HCT116 (cell line): ENCODE results near the gene SARM1. TPM values are rescaled to one million over a fixed set of nuclear protein-coding genes. Genes with fewer than 3 reads are reported as not detected.

ENCODE experiments used
- ATAC-seq: fragments of 200-7000 bp; cut with Tn5 transposase; 2 replicates; pipeline ENCODE4 v1.9.1; 2020; ENCODE audit warnings: mild to moderate bottlenecking, moderate library complexity
- BruUV-seq: library from RNA; stranded (reverse); fragments of 400-500 nt; replicated peaks from 2 replicates; lab custom pipeline; 2021; lab: Mats Ljungman, UMichigan
- CTCF ChIA-PET: fragments of 300-600 bp; sonication (Branson Sonifier 250); formaldehyde crosslinking; loops from one replicate; lab custom pipeline; 2021; ENCODE audit warnings: antibody characterized with exemption; lab: Charles Lee
- POLR2A ChIA-PET: fragments of 300-600, 350-600 bp; sonication (Branson Sonifier 250); formaldehyde crosslinking; loops from one replicate; lab custom pipeline; 2021; ENCODE audit warnings: antibody characterized with exemption; lab: Charles Lee
- RAD21 ChIA-PET, 2 experiments: fragments of 300-600 bp; sonication (Branson Sonifier 250); formaldehyde crosslinking; loops; one replicate each; lab custom pipeline; 2023; ENCODE audit warnings: low total read pairs in 2 of 2; ENCODE audit not compliant: uncharacterized antibody in 2 of 2, unreplicated experiment in 2 of 2, low non-redundant PET in 1 of 2; lab: Charles Lee
- DNase-seq: peaks from one replicate; pipeline ENCODE4 v3.0.0-alpha.2; 2010; ENCODE audit warnings: low read depth, low spot score
- H2AFZ ChIP-seq: fragments of 200-600 bp; shearing (Covaris generic), sonication (generic); 2 replicates; pipeline ENCODE4 v1.6.1; 2017; ENCODE audit warnings: low read depth, mixed run types, mixed read lengths, antibody characterized with exemption, low read length; ENCODE audit not compliant: poor library complexity, severe bottlenecking
- H3K27ac ChIP-seq: 2 replicates; pipeline ENCODE4 v1.5.1; 2012; ENCODE audit warnings: low read depth, low read length
- H3K27me3 ChIP-seq: fragments of 200-600 bp; sonication (generic); 2 replicates; pipeline ENCODE4 v1.6.1; 2016; ENCODE audit warnings: mixed run types, low read length, mixed read lengths; ENCODE audit not compliant: insufficient read depth
- H3K36me3 ChIP-seq, 2 experiments: fragments of 200-500 bp in 1 of 2; fragments of 200-600 bp in 1 of 2; sonication (Bioruptor generic) in 1 of 2; sonication (generic) in 1 of 2; 2 replicates each; pipeline versions ENCODE4 v1.5.1 to v1.6.1; 2014 to 2016; ENCODE audit warnings: low read length in 2 of 2, inconsistent platforms in 1 of 2, mixed read lengths in 1 of 2, mixed run types in 1 of 2; ENCODE audit not compliant: insufficient read depth in 2 of 2, control insufficient read depth in 1 of 2
- H3K4me1 ChIP-seq, 2 experiments: fragments of 200-600 bp in 1 of 2; sonication (generic) in 1 of 2; 2 replicates each; pipeline versions ENCODE4 v1.5.1 to v1.6.1; 2012 to 2017; ENCODE audit warnings: low read length in 2 of 2, inconsistent platforms in 1 of 2, mild to moderate bottlenecking in 1 of 2, mixed read lengths in 1 of 2, mixed run types in 1 of 2, moderate library complexity in 1 of 2; ENCODE audit not compliant: insufficient read depth in 2 of 2, control insufficient read depth in 1 of 2
- H3K4me2 ChIP-seq: fragments of 200-600 bp; sonication (generic); 2 replicates; pipeline ENCODE4 v1.6.1; 2017; ENCODE audit warnings: mixed run types, low read length, mixed read lengths
- H3K4me3 ChIP-seq, 2 experiments: fragments of 200-600 bp in 1 of 2; sonication (generic) in 1 of 2; replicated peaks in 1 of 2; 2 replicates each; pipeline ENCODE4 v1.5.1; 2011 to 2016; ENCODE audit warnings: low read length in 2 of 2, control low read depth in 1 of 2, low read depth in 1 of 2, mild to moderate bottlenecking in 1 of 2, mixed read lengths in 1 of 2, mixed run types in 1 of 2
- H3K79me2 ChIP-seq: fragments of 200-600 bp; sonication (generic); 2 replicates; pipeline ENCODE4 v1.6.1; 2017; ENCODE audit warnings: mild to moderate bottlenecking, mixed run types, low read length, moderate library complexity, mixed read lengths; ENCODE audit not compliant: insufficient read depth
- H3K9ac ChIP-seq: fragments of 200-600 bp; sonication (generic); 2 replicates; pipeline ENCODE4 v1.6.1; 2016; ENCODE audit warnings: low read length, mixed read lengths
- H3K9me2 ChIP-seq: fragments of 200-600 bp; sonication (generic), shearing (Covaris generic); 2 replicates; pipeline ENCODE4 v1.6.1; 2017; ENCODE audit warnings: mixed run types, mild to moderate bottlenecking, moderate library complexity; ENCODE audit not compliant: insufficient read depth
- H3K9me3 ChIP-seq, 2 experiments: fragments of 200-500 bp in 1 of 2; fragments of 200-600 bp in 1 of 2; sonication (Bioruptor generic) in 1 of 2; sonication (generic) in 1 of 2; 2 replicates each; pipeline ENCODE4 v1.6.1; 2014 to 2017; ENCODE audit warnings: low read length in 2 of 2, mixed read lengths in 2 of 2, inconsistent platforms in 1 of 2, low read depth in 1 of 2, mild to moderate bottlenecking in 1 of 2, mixed run types in 1 of 2, moderate library complexity in 1 of 2; ENCODE audit not compliant: control insufficient read depth in 1 of 2, insufficient read depth in 1 of 2
- H4K20me1 ChIP-seq: fragments of 200-600 bp; sonication (generic), shearing (Covaris generic); 2 replicates; pipeline ENCODE4 v1.6.1; 2017; ENCODE audit warnings: mixed run types, mild to moderate bottlenecking, moderate library complexity; ENCODE audit not compliant: insufficient read depth
- CBX3 ChIP-seq: IDR thresholded peaks from 2 replicates; pipeline ENCODE4 v1.6.1; 2012; ENCODE audit warnings: low read depth
- CEBPB ChIP-seq: IDR thresholded peaks from 2 replicates; pipeline ENCODE4 v1.6.1; 2012; ENCODE audit warnings: low read depth
- EGR1 ChIP-seq: IDR thresholded peaks from 2 replicates; pipeline ENCODE4 v1.6.1; 2012; ENCODE audit warnings: low read depth
- EZH2 ChIP-seq: fragments of 200-600 bp; sonication (generic); IDR thresholded peaks from 2 replicates; pipeline ENCODE4 v1.6.1; 2017; ENCODE audit warnings: antibody characterized with exemption, mixed run types
- POLR2A ChIP-seq: IDR thresholded peaks from 2 replicates; pipeline ENCODE4 v1.7.0; 2011; ENCODE audit warnings: borderline replicate concordance; ENCODE audit not compliant: insufficient read depth, insufficient read length; ENCODE audit errors: extremely low read depth
- SIN3A ChIP-seq: IDR thresholded peaks from 2 replicates; pipeline ENCODE4 v1.6.1; 2012; ENCODE audit warnings: low read depth
- SRF ChIP-seq: IDR thresholded peaks from 2 replicates; pipeline ENCODE4 v1.6.1; 2012; ENCODE audit warnings: low read depth
- TCF7L2 ChIP-seq: IDR thresholded peaks from 2 replicates; pipeline ENCODE4 v1.7.0; 2011; ENCODE audit warnings: borderline replicate concordance, inconsistent platforms; ENCODE audit not compliant: insufficient read depth, insufficient read length; ENCODE audit errors: extremely low read depth
- YY1 ChIP-seq: IDR thresholded peaks from 2 replicates; pipeline ENCODE4 v1.6.1; 2011; ENCODE audit warnings: low read length, low read depth, moderate library complexity, mild to moderate bottlenecking; ENCODE audit not compliant: insufficient replicate concordance; ENCODE audit errors: extremely low read depth
- ZFX ChIP-seq: fragments of 450-650 bp; IDR thresholded peaks from 2 replicates; pipeline ENCODE4 v1.6.1; 2017
- intact Hi-C: fragments of 100-400 bp; cut with micrococcal nuclease; formaldehyde crosslinking; loops from 2 replicates; pipeline ENCODE4 v1.10.0; 2022
- total RNA-seq: library from RNA; stranded (reverse); gene quantifications from one replicate; pipeline ENCODE4 v1.2.1, GENCODE V29; 2021; ENCODE audit not compliant: unreplicated experiment
- TF ChIP-seq, protein P1 (sequence below): IDR thresholded peaks from 2 replicates; pipeline ENCODE4 v1.6.1; 2012; ENCODE audit warnings: low read depth
- TF ChIP-seq, protein P2 (sequence below), 3 experiments: fragments of 200-600 bp in 1 of 3; sonication (generic) in 1 of 3; IDR thresholded peaks in 2 of 3; conservative IDR thresholded peaks in 1 of 3; 2 replicates each; pipeline ENCODE4 v1.5.1; 2012 to 2017; ENCODE audit warnings: low read depth in 2 of 3, low read length in 2 of 3, antibody characterized with exemption in 1 of 3, borderline replicate concordance in 1 of 3, control low read depth in 1 of 3, mild to moderate bottlenecking in 1 of 3, mixed read lengths in 1 of 3, mixed run types in 1 of 3, moderate library complexity in 1 of 3; ENCODE audit not compliant: insufficient read depth in 1 of 3

SARM1 gene
- total RNA-seq, 1 experiment from 2014 or later: 1.3 TPM

DNA sequence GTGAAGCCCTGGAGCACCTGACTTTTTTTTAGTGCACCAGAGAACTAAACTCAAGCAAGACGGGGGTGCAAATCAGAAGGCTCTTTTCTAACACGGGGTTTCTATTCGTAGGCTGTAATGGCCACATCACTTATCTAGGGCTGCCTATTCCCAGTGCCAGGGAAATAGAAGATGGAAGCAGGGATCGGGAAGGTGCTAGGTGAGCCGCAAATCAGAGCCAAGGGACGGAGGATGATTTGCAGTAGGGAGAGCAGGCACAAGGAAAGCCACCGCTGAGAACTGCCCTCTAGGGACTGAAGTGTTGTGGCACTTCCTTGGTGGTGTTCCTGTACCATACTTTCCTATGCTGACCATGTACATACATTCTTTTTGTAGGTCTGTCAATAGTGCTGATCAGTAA, 42.3 kb downstream of the SARM1 start:
- H3K9me3 ChIP-seq: no peaks in the 10 kb centered on the region
- TF ChIP-seq EGR1: no peak
- no peak for TF ChIP-seq SIN3A
- no peak for TF ChIP-seq SRF
- intact Hi-C loops: no loop called here
- ChIA-PET POLR2A (no interaction called here), RAD21 (no interaction called here), CTCF (no interaction called here)
- H3K9ac ChIP-seq: no peak overlapping the region
- H3K27ac ChIP-seq: no peak overlapping the region
- no peaks in the 10 kb centered on the region for H4K20me1 ChIP-seq
- ATAC-seq (no peak), DNase-seq (no peak)
- H3K79me2 ChIP-seq: no peaks in the 10 kb centered on the region
- no peaks in the 10 kb centered on the region for H3K9me2 ChIP-seq
- H3K36me3 ChIP-seq: no peaks in the 10 kb centered on the region
- H3K27me3 ChIP-seq: no peaks in the 10 kb centered on the region
- no peak overlapping the region for H2AFZ ChIP-seq
- H3K4me3 ChIP-seq: no peak overlapping the region
- peaks cover 0 to 9% of the 10 kb centered on the region in 2 experiments; a peak in 2 of 4 replicates for H3K4me1 ChIP-seq
- no TSS peak for BruUV-seq
- no peak overlapping the region for H3K4me2 ChIP-seq

DNA sequence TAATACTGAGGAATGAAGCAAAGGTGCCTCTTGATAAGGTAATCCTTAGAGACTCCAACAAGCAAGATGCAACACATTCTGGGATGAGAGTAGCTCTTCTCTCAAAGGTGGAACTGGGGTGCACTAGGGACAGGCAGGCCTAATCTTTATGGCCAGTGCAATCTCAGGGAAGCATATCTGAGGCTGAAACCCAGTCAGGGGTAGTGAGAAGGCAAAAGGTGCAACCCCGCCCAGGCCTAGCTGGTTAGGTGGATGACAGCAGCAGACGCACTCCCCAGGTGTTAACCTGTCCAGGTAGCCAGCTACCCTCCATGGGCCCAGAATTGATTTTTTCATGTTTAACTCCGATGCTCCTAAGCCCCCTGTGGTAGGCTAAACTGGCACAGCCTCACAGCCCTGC, 44.4 kb downstream of the SARM1 start:
- ChIA-PET CTCF (interaction anchor here (0.6 to 2.3 kb wide), 6 partner anchors 8 to 61 kb away, joined by 3 to 20 read pairs (median 5); partner anchors contain the start of gene POLDIP2), POLR2A (interaction anchor here (1.4 to 1.8 kb wide), 3 partner anchors 9 to 58 kb away, joined by 4 to 7 read pairs (median 4); partner anchors contain the start of gene POLDIP2), RAD21 (no interaction called here)
- no peak overlapping the region for H3K9ac ChIP-seq
- ATAC-seq (no peak), DNase-seq (no peak)
- no peak overlapping the region for H2AFZ ChIP-seq
- no peaks in the 10 kb centered on the region for H3K9me2 ChIP-seq
- no peak for TF ChIP-seq POLR2A
- no peak for TF ChIP-seq CBX3
- no peak for TF ChIP-seq CEBPB
- no peak for TF ChIP-seq TCF7L2
- no peak for TF ChIP-seq YY1
- TF ChIP-seq, protein P1, sequence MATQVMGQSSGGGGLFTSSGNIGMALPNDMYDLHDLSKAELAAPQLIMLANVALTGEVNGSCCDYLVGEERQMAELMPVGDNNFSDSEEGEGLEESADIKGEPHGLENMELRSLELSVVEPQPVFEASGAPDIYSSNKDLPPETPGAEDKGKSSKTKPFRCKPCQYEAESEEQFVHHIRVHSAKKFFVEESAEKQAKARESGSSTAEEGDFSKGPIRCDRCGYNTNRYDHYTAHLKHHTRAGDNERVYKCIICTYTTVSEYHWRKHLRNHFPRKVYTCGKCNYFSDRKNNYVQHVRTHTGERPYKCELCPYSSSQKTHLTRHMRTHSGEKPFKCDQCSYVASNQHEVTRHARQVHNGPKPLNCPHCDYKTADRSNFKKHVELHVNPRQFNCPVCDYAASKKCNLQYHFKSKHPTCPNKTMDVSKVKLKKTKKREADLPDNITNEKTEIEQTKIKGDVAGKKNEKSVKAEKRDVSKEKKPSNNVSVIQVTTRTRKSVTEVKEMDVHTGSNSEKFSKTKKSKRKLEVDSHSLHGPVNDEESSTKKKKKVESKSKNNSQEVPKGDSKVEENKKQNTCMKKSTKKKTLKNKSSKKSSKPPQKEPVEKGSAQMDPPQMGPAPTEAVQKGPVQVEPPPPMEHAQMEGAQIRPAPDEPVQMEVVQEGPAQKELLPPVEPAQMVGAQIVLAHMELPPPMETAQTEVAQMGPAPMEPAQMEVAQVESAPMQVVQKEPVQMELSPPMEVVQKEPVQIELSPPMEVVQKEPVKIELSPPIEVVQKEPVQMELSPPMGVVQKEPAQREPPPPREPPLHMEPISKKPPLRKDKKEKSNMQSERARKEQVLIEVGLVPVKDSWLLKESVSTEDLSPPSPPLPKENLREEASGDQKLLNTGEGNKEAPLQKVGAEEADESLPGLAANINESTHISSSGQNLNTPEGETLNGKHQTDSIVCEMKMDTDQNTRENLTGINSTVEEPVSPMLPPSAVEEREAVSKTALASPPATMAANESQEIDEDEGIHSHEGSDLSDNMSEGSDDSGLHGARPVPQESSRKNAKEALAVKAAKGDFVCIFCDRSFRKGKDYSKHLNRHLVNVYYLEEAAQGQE: no peak
- TF ChIP-seq ZFX: no peak
- TF ChIP-seq SIN3A: no peak
- no peak for TF ChIP-seq SRF
- TF ChIP-seq EZH2: no peak
- TF ChIP-seq, protein P2, sequence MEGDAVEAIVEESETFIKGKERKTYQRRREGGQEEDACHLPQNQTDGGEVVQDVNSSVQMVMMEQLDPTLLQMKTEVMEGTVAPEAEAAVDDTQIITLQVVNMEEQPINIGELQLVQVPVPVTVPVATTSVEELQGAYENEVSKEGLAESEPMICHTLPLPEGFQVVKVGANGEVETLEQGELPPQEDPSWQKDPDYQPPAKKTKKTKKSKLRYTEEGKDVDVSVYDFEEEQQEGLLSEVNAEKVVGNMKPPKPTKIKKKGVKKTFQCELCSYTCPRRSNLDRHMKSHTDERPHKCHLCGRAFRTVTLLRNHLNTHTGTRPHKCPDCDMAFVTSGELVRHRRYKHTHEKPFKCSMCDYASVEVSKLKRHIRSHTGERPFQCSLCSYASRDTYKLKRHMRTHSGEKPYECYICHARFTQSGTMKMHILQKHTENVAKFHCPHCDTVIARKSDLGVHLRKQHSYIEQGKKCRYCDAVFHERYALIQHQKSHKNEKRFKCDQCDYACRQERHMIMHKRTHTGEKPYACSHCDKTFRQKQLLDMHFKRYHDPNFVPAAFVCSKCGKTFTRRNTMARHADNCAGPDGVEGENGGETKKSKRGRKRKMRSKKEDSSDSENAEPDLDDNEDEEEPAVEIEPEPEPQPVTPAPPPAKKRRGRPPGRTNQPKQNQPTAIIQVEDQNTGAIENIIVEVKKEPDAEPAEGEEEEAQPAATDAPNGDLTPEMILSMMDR (IDR thresholded peaks at IDR 0.05 in 2 of 3, conservative IDR thresholded peaks at IDR 0.05 in 1 of 3; ENCODE audit: borderline replicate concordance in 1 of 3, insufficient read depth in 1 of 3, low read depth in 2 of 3, low read length in 2 of 3): no peak
- H3K4me1 ChIP-seq: peaks cover 0 to 9% of the 10 kb centered on the region in 2 experiments; a peak in 2 of 4 replicates
- no peaks in the 10 kb centered on the region for H3K36me3 ChIP-seq
- no peak overlapping the region for H3K4me3 ChIP-seq
- no peaks in the 10 kb centered on the region for H3K79me2 ChIP-seq
- no peaks in the 10 kb centered on the region for H4K20me1 ChIP-seq
- no peak overlapping the region for H3K4me2 ChIP-seq
- no peak overlapping the region for H3K27ac ChIP-seq
- intact Hi-C loops: no loop called here
- no peaks in the 10 kb centered on the region for H3K9me3 ChIP-seq
- BruUV-seq: no TSS peak
- H3K27me3 ChIP-seq: no peaks in the 10 kb centered on the region
